Choroid plexus epithelial cell (primary cell): ENCODE results near the gene CD4.
A peak's percentile ranks its signal among the peaks of the same experiment; 100 is the strongest.

ENCODE experiments used
- DNase-seq: peaks from one replicate; pipeline ENCODE4 v3.0.0-alpha.2; 2010; ENCODE audit warnings: low read depth
- H3K4me3 ChIP-seq: 2 replicates; pipeline ENCODE4 v1.5.1; 2011; ENCODE audit warnings: low read depth, mild to moderate bottlenecking, control low read depth, low read length, moderate library complexity
- CTCF ChIP-seq: conservative IDR thresholded peaks from 2 replicates; pipeline ENCODE4 v1.5.1; 2011; ENCODE audit warnings: low read depth, mild to moderate bottlenecking, control low read depth, inconsistent platforms, low read length, moderate library complexity

CD4 gene

GRCh38 chr12:6845395-6845794, 56.1 kb downstream of the CD4 start:
- no peak overlapping the region for H3K4me3 ChIP-seq
- DNase-seq = no peak
- no peak for TF ChIP-seq CTCF

DNA sequence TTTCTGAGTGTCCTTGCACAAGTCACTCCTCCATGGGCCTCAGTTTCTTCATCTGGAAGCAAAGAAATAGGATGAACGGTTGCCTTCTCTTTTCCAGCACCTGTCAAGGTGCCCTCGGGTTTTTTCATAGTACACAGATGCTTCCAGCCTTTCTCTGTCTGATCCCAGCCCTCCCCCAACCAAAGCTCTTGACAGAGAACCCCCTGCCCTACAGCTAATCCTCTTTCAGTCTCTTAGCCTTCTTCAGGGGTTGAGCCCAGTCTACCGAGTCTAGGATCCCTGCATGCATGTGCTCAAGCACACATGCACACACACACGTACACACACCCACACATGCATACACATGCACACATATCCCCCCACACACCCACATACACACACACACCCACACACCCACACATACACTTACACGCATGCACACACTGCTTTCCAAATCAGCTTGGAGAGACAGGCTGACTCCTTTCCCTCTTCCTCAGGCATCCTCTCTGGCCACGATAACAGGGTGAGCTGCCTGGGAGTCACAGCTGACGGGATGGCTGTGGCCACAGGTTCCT, 57.1 kb downstream of the CD4 start:
- no peak for TF ChIP-seq CTCF
- DNase-seq = no peak
- no peak overlapping the region for H3K4me3 ChIP-seq

- DNase-seq = no peak
- TF ChIP-seq CTCF = no peak
These were observed 58.3 kb downstream of the CD4 start for GRCh38 chr12:6847676-6848075.

DNA sequence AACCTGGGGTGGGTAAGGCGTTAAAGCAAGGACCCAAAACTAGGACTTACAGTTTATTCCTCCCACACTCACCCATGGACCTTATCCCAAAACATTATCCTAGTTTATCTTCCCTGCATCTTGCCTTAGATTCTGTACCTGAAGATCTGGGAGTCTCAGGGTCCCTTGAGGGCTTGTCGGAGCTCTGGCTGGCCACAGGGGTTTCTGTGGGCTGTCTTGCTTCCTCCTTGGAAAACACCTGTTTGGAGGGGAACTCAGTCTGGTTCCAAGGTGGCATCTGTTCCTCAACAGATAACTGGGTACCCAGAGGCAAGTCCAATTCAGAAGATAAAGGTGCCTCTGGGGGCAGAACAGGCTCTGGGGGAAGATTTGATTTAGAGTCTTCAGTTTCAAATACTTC, 60.1 kb downstream of the CD4 start:
- DNase-seq = no peak
- H3K4me3 ChIP-seq = no peak overlapping the region
- TF ChIP-seq CTCF = no peak

More at GRCh38 chr12:6847676-6848075, 58.3 kb downstream of the CD4 start:
- H3K4me3 ChIP-seq = no peak overlapping the region

DNA sequence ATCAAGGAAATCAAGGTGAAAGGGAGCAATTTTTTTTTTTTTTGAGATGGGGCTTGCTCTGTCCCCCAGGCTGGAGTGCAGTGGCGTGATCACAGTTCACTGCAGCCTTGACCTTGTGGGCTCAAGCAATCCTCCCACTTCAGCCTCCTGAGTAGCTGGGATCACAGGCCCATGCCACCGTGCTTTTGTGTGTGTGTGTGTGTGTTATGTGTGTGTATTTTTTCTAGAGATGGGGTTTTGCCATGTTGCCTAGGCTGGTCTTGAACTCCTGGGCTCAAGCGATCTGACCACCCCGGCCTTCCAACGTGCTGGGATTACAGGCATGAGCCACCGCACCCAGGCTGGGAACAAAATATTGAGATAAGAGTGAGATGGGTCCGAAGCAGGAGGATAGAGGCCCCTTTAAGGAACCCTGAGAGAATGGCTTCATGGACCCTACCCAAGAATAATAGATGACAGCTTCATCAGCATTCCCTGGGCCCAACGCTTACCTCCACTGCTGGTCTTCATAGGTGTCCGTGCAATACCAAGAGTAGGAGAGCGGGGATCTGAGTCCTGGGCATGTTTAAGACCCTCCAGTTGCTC, 60.7 kb downstream of the CD4 start:
- DNase-seq = no peak
- TF ChIP-seq CTCF = no peak
- H3K4me3 ChIP-seq = no peak overlapping the region

DNA sequence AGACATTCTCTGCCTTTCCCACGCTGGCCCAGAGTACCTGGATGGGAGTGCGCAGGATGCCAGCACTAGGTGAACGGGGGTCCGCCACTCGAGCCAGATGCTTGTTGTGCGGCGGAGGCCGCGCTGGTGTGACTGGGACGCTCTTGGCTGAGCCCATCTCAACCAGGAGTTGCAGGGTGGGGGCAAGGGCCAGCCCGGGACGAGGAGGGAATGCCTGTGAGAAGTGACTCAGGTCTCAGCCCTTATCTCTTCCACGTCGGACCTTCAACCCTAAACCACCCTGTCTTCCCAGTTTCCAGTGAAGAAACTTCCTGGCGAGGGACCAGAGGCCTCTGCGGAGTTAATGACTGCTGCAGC, 61.4 kb downstream of the CD4 start:
- TF ChIP-seq CTCF = no peak
- peak overlapping the region; percentile 37 for H3K4me3 ChIP-seq
- no peak for DNase-seq
